ENCODE results near the gene OR11A1.
"Not testable (repeated sequence)": the region's sequence is repeated elsewhere in the genome, so short reads cannot be mapped to it uniquely, and the experiment has no call there.

Gene OR11A1

GRCh38 chr6:29478740-29479139 is 21.9 kb upstream of the OR11A1 start:
- no peak for DNase-seq

DNA sequence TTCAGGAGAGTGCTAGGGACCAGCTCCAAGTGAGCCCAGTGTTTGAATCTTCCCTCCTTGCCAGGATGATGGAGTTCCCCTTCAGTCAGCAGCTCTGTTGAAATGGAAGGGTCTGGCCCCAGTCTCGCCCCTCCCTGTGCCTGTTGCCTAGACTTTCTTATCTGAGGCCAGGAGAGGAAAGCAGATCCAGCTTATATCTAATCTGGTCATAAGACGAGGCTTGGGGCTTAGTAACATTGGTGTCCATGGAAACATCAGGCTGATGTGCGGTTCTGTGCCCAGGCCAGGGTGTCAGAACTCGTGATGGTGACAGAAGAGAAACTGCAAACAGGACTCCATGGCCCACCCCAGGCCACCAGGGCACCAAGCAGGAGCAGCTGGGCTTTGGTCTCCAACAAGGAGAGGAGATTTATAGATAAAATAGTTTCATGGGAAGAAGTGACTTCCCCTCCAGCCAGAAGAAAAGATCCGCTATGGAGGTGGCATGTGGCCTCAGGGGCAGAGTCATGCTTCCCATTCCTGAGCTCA is 21.1 kb upstream of the OR11A1 start:
- DNase-seq: no peak

- DNase-seq: no peak
Observed at GRCh38 chr6:29474996-29475395, 18.1 kb upstream of the OR11A1 start.

GRCh38 chr6:29466241-29466640 is 9.4 kb upstream of the OR11A1 start:
- DNase-seq: no peak

DNA sequence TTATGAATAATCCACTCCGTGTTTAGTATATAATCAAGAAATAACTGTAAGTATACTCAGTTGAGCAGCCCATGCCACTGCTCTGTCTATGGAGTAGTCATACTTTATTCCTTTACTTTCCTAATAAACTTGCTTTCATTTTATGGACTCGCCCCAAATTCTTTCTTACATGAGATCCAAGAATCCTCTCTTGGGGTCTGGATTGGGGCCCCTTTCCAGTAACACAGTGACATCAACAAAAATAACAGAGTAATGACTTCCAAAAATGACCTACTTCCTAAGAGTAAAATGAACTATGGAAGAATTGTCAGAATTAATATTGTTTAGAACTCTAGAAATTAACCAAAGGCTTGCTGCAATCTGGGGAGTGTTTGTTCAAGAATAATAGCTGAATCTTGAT is 8.9 kb upstream of the OR11A1 start:
- no peak for DNase-seq

- no peak for DNase-seq
Observed at GRCh38 chr6:29465279-29465678, 8.4 kb upstream of the OR11A1 start.

DNA sequence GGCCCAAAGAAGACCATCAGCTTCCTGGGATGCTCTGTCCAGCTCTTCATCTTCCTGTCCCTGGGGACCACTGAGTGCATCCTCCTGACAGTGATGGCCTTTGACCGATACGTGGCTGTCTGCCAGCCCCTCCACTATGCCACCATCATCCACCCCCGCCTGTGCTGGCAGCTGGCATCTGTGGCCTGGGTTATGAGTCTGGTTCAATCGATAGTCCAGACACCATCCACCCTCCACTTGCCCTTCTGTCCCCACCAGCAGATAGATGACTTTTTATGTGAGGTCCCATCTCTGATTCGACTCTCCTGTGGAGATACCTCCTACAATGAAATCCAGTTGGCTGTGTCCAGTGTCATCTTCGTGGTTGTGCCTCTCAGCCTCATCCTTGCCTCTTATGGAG is 5.2 kb upstream of the OR11A1 start:
- no peak for DNase-seq

- no peak for DNase-seq
Observed at GRCh38 chr6:29461021-29461814, 4.3 kb upstream of the OR11A1 start.

- DNase-seq: no peak
Observed at GRCh38 chr6:29451471-29452193, 5.2 kb downstream of the OR11A1 start.

DNA sequence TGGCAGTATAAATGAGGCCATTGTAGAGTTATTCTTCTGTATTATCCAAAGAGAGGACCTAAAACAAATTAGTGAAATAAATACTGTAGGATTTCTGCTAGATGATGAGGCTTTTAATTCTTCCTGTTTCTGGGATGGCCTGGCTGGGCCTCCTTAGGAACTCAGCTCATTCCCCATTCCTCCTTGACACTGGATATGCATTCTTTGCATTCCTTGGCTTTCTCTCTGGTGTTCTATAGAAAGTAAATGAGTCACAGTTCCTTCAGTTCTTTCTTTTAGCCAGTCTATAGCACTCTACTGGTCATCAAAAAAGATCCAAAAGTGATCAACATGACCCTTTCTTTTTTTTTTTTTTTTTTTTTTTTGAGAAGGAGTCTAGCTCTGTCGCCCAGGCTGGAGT is 9.2 kb downstream of the OR11A1 start:
- no peak for DNase-seq

GRCh38 chr6:29444031-29444430 is 12.8 kb downstream of the OR11A1 start:
- not testable (repeated sequence) for DNase-seq

GRCh38 chr6:29442719-29443118 is 14.2 kb downstream of the OR11A1 start:
- DNase-seq: no peak

GRCh38 chr6:29439006-29439405 is 17.9 kb downstream of the OR11A1 start, which contains the start of gene OR10C1:
OR10C1 (plus strand) TSS chr6:29439306; CDS start chr6:29440016, 710 bp downstream.
- no peak for DNase-seq

DNA sequence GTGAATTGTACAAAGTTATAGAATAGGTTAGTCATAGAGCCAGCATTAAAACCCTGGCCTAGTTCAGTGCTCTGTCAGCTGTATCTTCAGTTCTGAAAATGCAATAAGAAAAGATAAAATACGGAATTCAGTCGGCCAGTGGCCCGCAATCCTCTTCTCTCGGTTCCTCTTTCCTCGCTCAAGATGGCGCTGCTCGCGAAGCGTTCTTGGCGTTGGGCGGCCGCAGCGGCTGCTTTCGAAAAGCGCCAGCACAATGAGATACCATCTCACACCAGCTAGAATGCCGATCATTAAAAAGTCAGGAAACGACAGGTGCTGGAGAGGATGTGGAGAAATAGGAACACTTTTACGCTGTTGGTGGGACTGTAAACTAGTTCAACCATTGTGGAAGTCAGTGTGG is 20.1 kb downstream of the OR11A1 start:
- DNase-seq: not testable (repeated sequence)

GRCh38 chr6:29426654-29427053 is 30.2 kb downstream of the OR11A1 start:
- DNase-seq: no peak

- DNase-seq: no peak
Observed at GRCh38 chr6:29425075-29425474, 31.8 kb downstream of the OR11A1 start.

DNA sequence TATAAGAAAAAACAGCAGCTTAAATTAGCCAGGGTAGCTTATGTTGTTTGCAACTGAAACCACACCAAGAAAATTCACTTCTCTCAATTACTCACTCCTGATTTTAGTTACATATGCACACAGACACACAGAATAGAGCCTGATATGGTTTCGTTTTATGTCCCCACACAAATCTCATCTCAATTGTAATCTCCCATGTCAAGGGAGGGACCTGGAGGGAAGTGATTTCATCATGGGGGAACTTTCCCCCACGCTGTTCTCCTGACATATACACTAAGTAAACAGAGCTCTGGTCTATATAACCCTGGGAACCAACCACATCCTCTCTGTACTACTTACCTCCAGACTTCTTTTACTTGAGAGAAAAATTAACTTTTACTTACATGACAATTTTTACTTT is 32.3 kb downstream of the OR11A1 start:
- DNase-seq: no peak

- DNase-seq: no peak
Observed at GRCh38 chr6:29424168-29424567, 32.7 kb downstream of the OR11A1 start.

DNA sequence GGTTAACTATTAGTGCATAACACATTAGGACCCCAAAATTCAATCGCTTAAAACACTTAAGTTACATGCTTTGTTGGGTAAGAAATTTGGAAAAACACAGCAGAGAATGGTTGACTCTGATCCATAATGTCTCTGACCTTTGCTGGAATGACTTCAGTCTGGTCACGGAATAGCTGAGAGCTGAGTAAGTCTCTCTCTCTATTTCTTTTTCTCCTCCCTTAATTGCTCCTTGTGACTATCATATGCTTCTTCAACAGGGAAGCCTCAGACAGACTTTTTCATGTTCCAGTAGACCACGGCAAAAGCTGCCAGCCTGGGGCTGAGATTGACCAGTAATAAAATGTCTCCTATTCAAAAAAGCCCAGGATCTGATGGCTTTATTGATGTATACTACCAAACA is 37.4 kb downstream of the OR11A1 start:
- no peak for DNase-seq

DNA sequence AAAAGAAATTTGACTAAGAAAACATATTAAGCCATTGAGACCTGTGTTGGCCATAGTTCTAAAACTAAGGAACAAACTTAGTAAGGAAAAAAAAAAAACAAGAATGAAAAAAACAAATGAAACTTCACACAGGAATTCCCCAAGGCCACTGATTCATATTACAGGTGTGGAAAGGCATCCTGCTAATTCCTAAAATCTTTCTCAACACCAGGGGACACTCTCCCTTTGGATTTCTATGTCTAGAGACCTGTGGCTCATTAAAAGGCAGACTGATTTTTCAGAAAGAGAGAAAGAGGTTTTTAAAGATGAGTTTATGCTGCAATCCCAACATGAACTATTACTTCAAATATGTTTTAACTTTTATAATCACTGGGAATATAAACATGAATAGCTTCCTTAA is 42.3 kb downstream of the OR11A1 start, which contains the start of gene OR12D1:
Gene OR12D1, plus strand, starts transcription at position 341 of the 400 bp plus-strand sequence.
- no peak for DNase-seq

DNA sequence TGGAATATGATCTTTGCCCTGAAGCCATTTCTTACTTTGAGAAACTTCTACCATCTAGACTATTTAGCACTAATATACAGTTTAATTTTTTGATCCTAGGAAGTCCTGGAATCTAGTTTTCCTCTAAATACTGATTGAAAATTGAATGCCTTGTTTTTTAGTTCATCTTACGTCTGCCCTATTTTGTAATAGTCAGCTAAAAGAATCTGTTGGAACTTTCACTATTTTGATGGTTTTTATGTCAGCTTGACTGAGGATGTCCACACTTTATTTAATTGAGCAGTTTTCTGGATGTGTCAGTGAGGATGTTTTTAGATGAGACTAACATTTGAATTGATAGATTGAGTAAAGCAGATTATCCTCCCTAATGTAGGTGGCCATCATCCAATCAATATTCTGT is 53.1 kb downstream of the OR11A1 start:
- no peak for DNase-seq

DNA sequence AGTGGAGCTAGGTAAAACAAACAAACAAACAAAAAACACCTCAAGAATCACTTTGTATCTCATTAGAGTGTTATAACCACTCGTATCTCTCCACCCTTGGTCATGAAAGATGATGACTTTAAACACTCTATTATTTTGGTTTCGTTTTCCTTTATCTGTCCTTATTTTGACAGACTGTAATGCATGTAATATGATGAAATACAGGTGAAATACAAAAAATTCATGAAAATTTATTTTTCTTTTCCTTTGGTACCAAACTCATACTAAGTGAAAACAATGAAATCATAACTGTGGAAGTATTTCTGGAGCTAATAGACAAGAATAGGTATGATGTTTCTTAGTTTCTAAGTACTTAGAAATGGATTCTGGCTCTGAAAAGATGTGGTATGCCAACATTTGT is 57.3 kb downstream of the OR11A1 start:
- DNase-seq: no peak

- DNase-seq: no peak
Observed at GRCh38 chr6:29395331-29395730, 61.5 kb downstream of the OR11A1 start, which contains the start of gene OR12D2. OR12D2 (plus strand) TSS chr6:29395631; CDS start chr6:29396700, 1,069 bp downstream.
